GM18951 (cell line): Measurements from ENCODE around the gene CEP170.
"Not testable (repeated sequence)": the region's sequence is repeated elsewhere in the genome, so short reads cannot be mapped to it uniquely, and the experiment has no call there.

ENCODE experiments used
- POLR2A ChIP-seq: IDR thresholded peaks from 4 replicates; pipeline ENCODE4 v1.6.1; 2011; ENCODE audit warnings: mild to moderate bottlenecking; ENCODE audit not compliant: insufficient read length, insufficient read depth; ENCODE audit errors: extremely low read depth
- in situ Hi-C: fragments of 300-500 bp; cut with MboI; formaldehyde crosslinking; loops from one replicate; pipeline ENCODE4 v1.12.0; 2022; ENCODE audit warnings: low sequenced_read_pairs, mixed read lengths, inconsistent platforms; ENCODE audit not compliant: unreplicated experiment

The CEP170 gene

DNA sequence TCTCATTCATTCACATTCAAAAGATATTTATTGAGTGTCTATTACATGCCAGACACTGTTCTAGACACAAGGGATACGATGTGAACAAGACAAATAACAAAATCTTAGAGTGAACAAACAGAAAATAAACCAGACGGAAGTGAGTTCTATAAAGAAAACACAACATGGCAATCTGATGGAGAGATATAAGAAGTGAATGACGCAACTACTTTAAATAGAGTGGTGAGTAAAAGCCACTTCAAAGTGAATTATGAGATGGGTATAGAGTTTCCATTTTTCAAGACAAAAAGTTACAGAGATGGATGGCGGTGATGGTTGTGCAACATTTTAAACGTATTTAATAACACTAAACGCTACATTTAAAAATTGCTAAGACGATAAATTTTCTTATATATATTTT, 75.4 kb downstream of the CEP170 start:
- no peak for TF ChIP-seq POLR2A
- in situ Hi-C loops = no loop called here

GRCh38 chr1:243177792-243178191, 77.3 kb downstream of the CEP170 start:
- in situ Hi-C loops = not testable (repeated sequence)

- in situ Hi-C loops = not testable (repeated sequence)
These were observed 81.2 kb downstream of the CEP170 start for GRCh38 chr1:243173758-243174369.

GRCh38 chr1:243164911-243165310, 90.2 kb downstream of the CEP170 start:
- in situ Hi-C loops = not testable (repeated sequence)

- in situ Hi-C loops = not testable (repeated sequence)
These were observed 104.2 kb downstream of the CEP170 start for GRCh38 chr1:243150906-243151305.

- in situ Hi-C loops = not testable (repeated sequence)
These were observed 106.0 kb downstream of the CEP170 start for GRCh38 chr1:243149120-243149519.

DNA sequence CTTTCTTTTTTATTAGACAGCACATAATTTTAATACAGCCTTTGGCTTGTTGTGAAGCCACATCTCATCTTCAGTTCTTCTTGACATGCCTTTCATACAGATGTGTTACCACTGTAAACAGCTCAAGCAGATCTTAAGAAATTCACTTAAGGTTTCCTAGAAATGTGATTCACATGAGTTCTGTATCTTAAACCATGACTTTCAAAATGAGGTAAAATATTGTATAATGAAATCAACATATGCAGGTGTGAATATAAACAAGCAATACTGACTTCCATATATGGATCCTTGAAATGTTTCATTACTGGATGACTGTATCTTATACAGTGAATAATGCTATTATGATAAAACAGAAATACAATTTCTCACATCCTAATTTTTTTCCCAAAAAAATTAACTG, 107.7 kb downstream of the CEP170 start:
- in situ Hi-C loops = not testable (repeated sequence)

- in situ Hi-C loops = not testable (repeated sequence)
These were observed 114.6 kb downstream of the CEP170 start for GRCh38 chr1:243140498-243140897.

GRCh38 chr1:243122876-243123409, 132.1 kb downstream of the CEP170 start:
- in situ Hi-C loops = not testable (repeated sequence)

DNA sequence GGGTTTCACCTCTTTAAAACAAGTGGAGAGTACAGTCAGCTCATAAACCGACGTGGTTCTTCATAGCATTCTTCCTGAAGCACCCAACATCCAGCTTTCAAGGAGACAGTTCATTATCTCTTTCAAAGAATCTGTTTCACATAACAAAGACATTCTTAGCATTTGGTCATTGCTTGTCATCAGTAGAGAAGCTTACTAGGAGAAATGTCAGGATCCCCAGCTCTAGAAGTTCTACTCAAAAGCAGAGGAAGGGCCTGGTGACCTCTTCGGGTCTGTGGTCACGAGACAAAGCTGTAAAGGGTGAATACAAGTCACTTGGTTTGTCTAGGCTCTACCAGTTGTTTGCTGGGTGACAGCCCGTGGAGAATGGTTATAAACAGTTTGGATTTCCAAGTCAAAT, 133.1 kb downstream of the CEP170 start:
- in situ Hi-C loops = not testable (repeated sequence)

- in situ Hi-C loops = not testable (repeated sequence)
These were observed 136.3 kb downstream of the CEP170 start for GRCh38 chr1:243118601-243119322.

- in situ Hi-C loops = not testable (repeated sequence)
These were observed 138.9 kb downstream of the CEP170 start for GRCh38 chr1:243116187-243116586.

GRCh38 chr1:243114769-243115168, 140.3 kb downstream of the CEP170 start:
- in situ Hi-C loops = not testable (repeated sequence)

GRCh38 chr1:243114059-243114713, 140.9 kb downstream of the CEP170 start:
- in situ Hi-C loops = not testable (repeated sequence)

DNA sequence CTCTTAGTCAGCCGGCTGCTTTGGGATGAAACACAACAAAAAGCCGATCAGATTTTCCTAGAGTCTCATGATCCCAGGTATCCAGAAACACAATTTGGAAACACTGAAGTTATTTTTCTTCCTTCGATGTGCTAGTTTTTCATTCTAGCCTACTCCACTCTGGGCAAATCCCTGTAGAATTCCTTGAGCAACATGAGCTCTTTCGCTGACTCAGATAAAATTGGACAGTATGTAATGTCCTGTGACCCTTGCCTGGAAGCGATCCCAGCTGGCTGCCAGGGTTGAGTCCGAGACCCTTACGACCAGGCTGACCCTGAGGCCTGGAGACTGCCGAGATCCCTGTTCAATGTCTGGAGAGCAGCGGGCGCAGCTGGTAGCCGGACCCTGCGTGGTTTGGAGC, 147.9 kb downstream of the CEP170 start:
- in situ Hi-C loops = not testable (repeated sequence)

DNA sequence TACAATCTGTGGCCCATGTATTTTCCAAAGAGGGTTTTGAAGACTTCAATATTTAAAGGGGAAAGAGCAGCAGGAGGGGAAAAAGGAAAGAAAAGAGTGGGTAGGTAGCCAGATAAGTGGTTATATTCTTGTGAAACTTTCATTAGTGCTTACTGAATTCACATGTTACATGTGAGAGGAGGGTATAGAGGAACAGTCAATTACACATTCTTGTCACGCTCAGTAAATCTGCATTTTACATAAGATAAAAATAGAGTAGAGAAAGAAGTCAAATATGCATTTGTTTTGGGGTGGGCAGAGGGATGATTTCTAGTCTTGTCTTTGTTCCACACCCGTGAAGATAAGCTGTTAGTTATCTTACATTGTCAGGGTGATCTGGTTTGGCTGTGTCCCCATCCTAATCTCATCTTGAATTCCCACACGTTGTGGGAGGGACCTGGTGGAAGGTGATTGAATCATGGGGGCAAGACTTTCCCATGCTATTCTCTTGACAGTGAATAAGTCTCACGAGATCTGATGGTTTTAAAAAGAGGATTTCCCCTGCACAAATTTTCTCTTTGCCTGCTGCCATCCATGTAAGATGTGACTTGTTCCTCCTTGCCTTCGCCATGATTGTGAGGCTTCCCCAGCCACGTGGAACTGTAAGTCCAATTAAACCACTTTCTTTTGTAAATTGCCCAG, 149.3 kb downstream of the CEP170 start:
- in situ Hi-C loops = not testable (repeated sequence)

DNA sequence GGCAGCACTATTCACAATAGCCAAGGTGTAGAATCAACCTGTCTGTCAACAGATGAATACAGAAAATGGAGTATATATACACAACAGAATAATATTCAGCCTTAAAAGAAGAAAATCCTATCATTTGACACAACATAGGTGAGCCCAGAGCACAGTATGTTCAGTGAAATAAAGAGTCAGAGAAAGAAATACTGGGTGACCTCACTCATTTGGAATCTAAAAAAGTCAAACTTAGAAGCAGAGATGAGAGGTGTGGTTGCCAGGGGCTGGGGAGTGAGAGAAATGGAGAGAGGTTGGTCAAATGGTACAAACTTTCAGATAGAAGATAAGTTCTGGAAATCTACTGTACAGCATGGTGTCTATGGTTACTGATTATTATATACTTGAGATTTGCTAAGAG, 150.0 kb downstream of the CEP170 start:
- in situ Hi-C loops = not testable (repeated sequence)

GRCh38 chr1:243104452-243104851, 150.6 kb downstream of the CEP170 start:
- in situ Hi-C loops = not testable (repeated sequence)

- in situ Hi-C loops = not testable (repeated sequence)
These were observed 153.5 kb downstream of the CEP170 start for GRCh38 chr1:243101551-243102050.

DNA sequence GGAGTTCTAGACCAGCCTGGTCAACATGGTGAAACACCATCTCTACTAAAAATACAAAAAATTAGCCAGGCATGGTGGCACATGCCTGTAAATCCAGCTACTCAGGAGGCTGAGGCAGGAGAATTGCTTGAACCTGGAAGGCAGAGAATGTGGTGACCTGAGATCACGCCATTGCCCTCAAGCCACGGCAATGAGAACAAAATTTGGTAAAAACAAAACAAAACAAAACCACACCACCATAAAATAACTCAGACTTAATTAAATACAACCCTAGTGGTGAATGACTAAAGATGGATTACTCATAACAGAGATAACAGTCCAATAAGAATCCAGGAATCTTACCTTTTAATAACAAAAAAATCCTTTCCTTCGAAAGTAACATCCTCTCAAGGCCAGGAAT, 167.7 kb downstream of the CEP170 start:
- in situ Hi-C loops = not testable (repeated sequence)
